Measurements from ENCODE around the gene LRFN5.

DNA sequence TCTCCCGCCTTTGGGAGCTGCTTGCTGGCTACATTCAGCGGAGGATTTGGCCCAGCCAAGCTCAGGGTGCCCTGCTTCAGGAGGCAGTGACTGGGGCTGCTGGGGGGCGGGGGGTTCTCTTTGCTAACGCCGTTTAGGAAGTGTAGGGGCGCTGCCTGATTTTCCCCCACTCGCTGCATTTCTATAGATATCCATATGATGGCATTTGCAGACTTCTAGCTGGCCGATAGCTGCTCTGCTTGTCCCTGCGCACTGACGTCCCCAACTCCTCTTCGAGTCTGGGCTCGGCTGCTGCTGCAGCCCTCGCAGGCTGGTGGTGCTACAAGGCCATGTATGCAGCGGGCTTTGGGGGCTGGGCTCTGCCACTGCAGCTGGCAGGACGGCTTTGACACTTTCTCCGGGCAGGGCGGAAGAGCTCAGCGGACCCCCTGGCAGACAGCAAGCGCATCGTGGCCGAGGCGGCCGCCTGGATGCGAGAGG, 3.1 kb downstream of the LRFN5 start:
- TF ChIP-seq, protein P1, sequence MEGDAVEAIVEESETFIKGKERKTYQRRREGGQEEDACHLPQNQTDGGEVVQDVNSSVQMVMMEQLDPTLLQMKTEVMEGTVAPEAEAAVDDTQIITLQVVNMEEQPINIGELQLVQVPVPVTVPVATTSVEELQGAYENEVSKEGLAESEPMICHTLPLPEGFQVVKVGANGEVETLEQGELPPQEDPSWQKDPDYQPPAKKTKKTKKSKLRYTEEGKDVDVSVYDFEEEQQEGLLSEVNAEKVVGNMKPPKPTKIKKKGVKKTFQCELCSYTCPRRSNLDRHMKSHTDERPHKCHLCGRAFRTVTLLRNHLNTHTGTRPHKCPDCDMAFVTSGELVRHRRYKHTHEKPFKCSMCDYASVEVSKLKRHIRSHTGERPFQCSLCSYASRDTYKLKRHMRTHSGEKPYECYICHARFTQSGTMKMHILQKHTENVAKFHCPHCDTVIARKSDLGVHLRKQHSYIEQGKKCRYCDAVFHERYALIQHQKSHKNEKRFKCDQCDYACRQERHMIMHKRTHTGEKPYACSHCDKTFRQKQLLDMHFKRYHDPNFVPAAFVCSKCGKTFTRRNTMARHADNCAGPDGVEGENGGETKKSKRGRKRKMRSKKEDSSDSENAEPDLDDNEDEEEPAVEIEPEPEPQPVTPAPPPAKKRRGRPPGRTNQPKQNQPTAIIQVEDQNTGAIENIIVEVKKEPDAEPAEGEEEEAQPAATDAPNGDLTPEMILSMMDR (IDR thresholded peaks at IDR 0.05; ENCODE audit: control extremely low read depth in 1 of 3, insufficient read depth in 1 of 3, low read depth in 1 of 3, low read length in 3 of 3), result peak; percentile 73 to 83 (median 82)
- peak; percentile 67 for TF ChIP-seq CREB1 (IDR thresholded peaks at IDR 0.05)
- no peak for TF ChIP-seq POLR2A (IDR thresholded peaks at IDR 0.05; ENCODE audit: control extremely low read depth in 1 of 2, low read depth in 2 of 2, low read length in 2 of 2)
- TF ChIP-seq SRF (IDR thresholded peaks at IDR 0.05; ENCODE audit: low read depth, low read length), result no peak
- TF ChIP-seq FOSL1 (IDR thresholded peaks at IDR 0.05; ENCODE audit: insufficient read depth, low read depth, low read length), result no peak
- TF ChIP-seq TCF12 (IDR thresholded peaks at IDR 0.05; ENCODE audit: low read depth, low read length), result peak; percentile 77; the same call in 1 of the 2 replicates
- no peak for TF ChIP-seq JUN (IDR thresholded peaks at IDR 0.05; ENCODE audit: low read depth, low read length)
- TF ChIP-seq GABPA (IDR thresholded peaks at IDR 0.05; ENCODE audit: borderline replicate concordance, insufficient read depth, low read length), result no peak
- TF ChIP-seq YY1 (IDR thresholded peaks at IDR 0.05; ENCODE audit: low read depth, low read length), result peak; percentile 75; the same call in 1 of the 2 replicates
- TF ChIP-seq CEBPB (IDR thresholded peaks at IDR 0.05; ENCODE audit: low read depth, low read length), result no peak
- TF ChIP-seq SP2 (IDR thresholded peaks at IDR 0.05; ENCODE audit: low read length), result no peak
- peak; percentile 91 to 92; a peak in 3 of 4 replicates for TF ChIP-seq SIN3A (conservative IDR thresholded peaks at IDR 0.05 in 1 of 2, IDR thresholded peaks at IDR 0.05 in 1 of 2; ENCODE audit: low read depth in 1 of 2, low read length in 2 of 2)
- no peak for TF ChIP-seq RNF2 (IDR thresholded peaks at IDR 0.05; ENCODE audit: borderline replicate concordance, low read depth, low read length, missing control alignments, poor library complexity, severe bottlenecking)
- TF ChIP-seq TEAD4 (IDR thresholded peaks at IDR 0.05; ENCODE audit: low read depth, low read length), result no peak

Data from H1 (cell line).